GM23338 (cell line): ENCODE measurements around the gene FAM171A1. TPM values are rescaled to one million over a fixed set of nuclear protein-coding genes. Genes with fewer than 3 reads are reported as not detected.

Experiments used
- ATAC-seq: fragments of 200-7000 bp; cut with Tn5 transposase; 3 replicates; pipeline ENCODE4 v1.9.1; 2020
- DNase-seq: peaks from one replicate; pipeline ENCODE4 v3.0.0-alpha.2; 2015; ENCODE audit warnings: low spot score
- H2AFZ ChIP-seq: fragments of 200-600 bp; sonication (generic); 2 replicates; pipeline ENCODE4 v1.8.0; 2016; ENCODE audit warnings: antibody characterized with exemption, mild to moderate bottlenecking, moderate library complexity
- H3F3A ChIP-seq: fragments of 200-600 bp; sonication (generic); replicated peaks from 2 replicates; pipeline ENCODE4 v1.8.0; 2017; ENCODE audit warnings: antibody characterized with exemption, mixed run types, low read depth
- H3K27ac ChIP-seq: fragments of 200-600 bp; sonication (generic); 2 replicates; pipeline ENCODE4 v1.6.1; 2016; ENCODE audit warnings: low read depth
- H3K27me3 ChIP-seq: fragments of 200-600 bp; sonication (generic); 2 replicates; pipeline ENCODE4 v1.8.0; 2016; ENCODE audit warnings: mild to moderate bottlenecking, mixed run types, moderate library complexity; ENCODE audit not compliant: insufficient read depth
- H3K36me3 ChIP-seq: fragments of 200-600 bp; sonication (generic); 2 replicates; pipeline ENCODE4 v1.8.0; 2016; ENCODE audit warnings: mild to moderate bottlenecking; ENCODE audit not compliant: insufficient read depth
- H3K4me1 ChIP-seq: fragments of 200-600 bp; sonication (generic); 2 replicates; pipeline ENCODE4 v1.8.0; 2016; ENCODE audit warnings: mild to moderate bottlenecking, moderate library complexity; ENCODE audit not compliant: insufficient read depth
- H3K4me2 ChIP-seq: fragments of 200-600 bp; sonication (generic); 2 replicates; pipeline ENCODE4 v1.7.1; 2017; ENCODE audit warnings: mixed run types
- H3K4me3 ChIP-seq: fragments of 200-600 bp; sonication (generic); 2 replicates; pipeline ENCODE4 v1.6.1; 2016; ENCODE audit warnings: mixed run types
- H3K79me2 ChIP-seq: fragments of 200-600 bp; sonication (generic); replicated peaks from 2 replicates; pipeline ENCODE4 v1.8.0; 2017; ENCODE audit warnings: mild to moderate bottlenecking; ENCODE audit not compliant: insufficient read depth
- H3K9me2 ChIP-seq: fragments of 200-600 bp; sonication (generic); 2 replicates; pipeline ENCODE4 v1.8.0; 2017; ENCODE audit not compliant: insufficient read depth
- H4K20me1 ChIP-seq: fragments of 200-600 bp; sonication (generic); replicated peaks from 2 replicates; pipeline ENCODE4 v1.8.0; 2017; ENCODE audit warnings: mild to moderate bottlenecking; ENCODE audit not compliant: insufficient read depth
- H3K27ac Mint-ChIP-seq: 2 replicates; pipeline ENCODE4 v1.8.0; 2020; ENCODE audit warnings: inconsistent platforms, mild to moderate bottlenecking, moderate library complexity, mixed read lengths
- H3K27me3 Mint-ChIP-seq: 3 replicates; pipeline ENCODE4 v1.8.0; 2022; ENCODE audit warnings: low read depth, mild to moderate bottlenecking, moderate library complexity, mixed read lengths, inconsistent platforms; ENCODE audit not compliant: insufficient read depth, poor library complexity
- H3K36me3 Mint-ChIP-seq: 3 replicates; pipeline ENCODE4 v1.8.0; 2021; ENCODE audit warnings: low read depth, mild to moderate bottlenecking, inconsistent platforms, moderate library complexity, mixed read lengths
- H3K4me1 Mint-ChIP-seq: 3 replicates; pipeline ENCODE4 v1.8.0; 2020; ENCODE audit warnings: mild to moderate bottlenecking, inconsistent platforms, mixed read lengths
- H3K4me3 Mint-ChIP-seq: 3 replicates; pipeline ENCODE4 v1.8.0; 2021; ENCODE audit warnings: moderate library complexity, mild to moderate bottlenecking, inconsistent platforms, mixed read lengths
- H3K9me3 Mint-ChIP-seq: 3 replicates; pipeline ENCODE4 v1.8.0; 2020; ENCODE audit warnings: moderate library complexity, mild to moderate bottlenecking, inconsistent platforms, mixed read lengths
- CREB1 ChIP-seq: fragments of 250-450 bp; sonication (Bioruptor Pico); IDR thresholded peaks from 2 replicates; pipeline ENCODE4 v1.5.0; 2020; ENCODE audit warnings: low read depth, mild to moderate bottlenecking, moderate library complexity
- ETS1 ChIP-seq: IDR thresholded peaks from 2 replicates; pipeline ENCODE4 v1.6.1; 2016; ENCODE audit warnings: antibody characterized with exemption
- EZH2 ChIP-seq: fragments of 200-600 bp; sonication (generic); IDR thresholded peaks from one replicate; pipeline ENCODE4 v1.8.0; 2017; ENCODE audit warnings: antibody characterized with exemption, mild to moderate bottlenecking, low read depth; ENCODE audit not compliant: unreplicated experiment
- EZH2phosphoT487 ChIP-seq: fragments of 200-600 bp; sonication (generic); IDR thresholded peaks from one replicate; pipeline ENCODE4 v1.8.1; 2018; ENCODE audit warnings: antibody characterized with exemption; ENCODE audit not compliant: unreplicated experiment
- JUNB ChIP-seq: IDR thresholded peaks from one replicate; pipeline ENCODE4 v1.6.1; 2016; ENCODE audit warnings: antibody characterized with exemption; ENCODE audit not compliant: unreplicated experiment
- NANOG ChIP-seq: IDR thresholded peaks from 2 replicates; pipeline ENCODE4 v1.6.1; 2016; ENCODE audit warnings: antibody characterized with exemption, borderline replicate concordance
- POLR2AphosphoS5 ChIP-seq: IDR thresholded peaks from 2 replicates; pipeline ENCODE4 v1.6.1; 2016; ENCODE audit warnings: antibody characterized with exemption, low read depth
- REST ChIP-seq: IDR thresholded peaks from one replicate; pipeline ENCODE4 v1.6.1; 2018; ENCODE audit warnings: antibody characterized with exemption; ENCODE audit not compliant: unreplicated experiment
- STAT1 ChIP-seq: IDR thresholded peaks from one replicate; pipeline ENCODE4 v1.6.1; 2016; ENCODE audit warnings: antibody characterized with exemption; ENCODE audit not compliant: unreplicated experiment
- ZNF114 ChIP-seq: fragments of 250-450 bp; sonication (Bioruptor Pico); IDR thresholded peaks from 2 replicates; pipeline ENCODE4 v1.5.0; 2020; ENCODE audit warnings: mild to moderate bottlenecking, moderate library complexity
- ZNF331 ChIP-seq: fragments of 250-450 bp; sonication (Bioruptor Pico); IDR thresholded peaks from 2 replicates; pipeline ENCODE4 v1.5.0; 2020; ENCODE audit warnings: low read depth, mild to moderate bottlenecking, moderate library complexity
- polyA plus RNA-seq: library from polyadenylated mRNA; unstranded; fragments of >200 nt; fragmentation: Nextera tagmentation; extraction: Ambion mirVana; gene quantifications from 2 replicates; pipeline ENCODE4 v1.2.1, GENCODE V29; 2016
- total RNA-seq: library from RNA; depleted of rRNA; stranded (reverse); fragments of >200 nt; shearing (Covaris generic); gene quantifications from 2 replicates; pipeline ENCODE4 v1.2.3, GENCODE V29; 2014
- TF ChIP-seq, protein P1 (sequence below), 2 experiments: fragments of 200-600 bp in 1 of 2; sonication (generic) in 1 of 2; conservative IDR thresholded peaks; 2 replicates each; pipeline versions ENCODE4 v1.5.1 to v1.6.1; 2016 to 2017; ENCODE audit warnings: antibody characterized with exemption in 2 of 2, low read depth in 2 of 2, mild to moderate bottlenecking in 2 of 2, moderate library complexity in 1 of 2
- TF ChIP-seq, protein P2 (sequence below): fragments of 250-450 bp; sonication (Bioruptor Pico); IDR thresholded peaks from 2 replicates; pipeline ENCODE4 v1.5.0; 2020; ENCODE audit warnings: mild to moderate bottlenecking, moderate library complexity

FAM171A1 gene
- total and polyA plus RNA-seq, 2 experiments from 2014 or later, result 11.3 to 32.2 TPM

GRCh38 chr10:15169555-15170401, 201.3 kb downstream of the FAM171A1 start:
- Histone ChIP-seq H3K27me3 (no peaks in the 10 kb centered on the region), H3K9me2 (no peaks in the 10 kb centered on the region), H3K27ac (no peak overlapping the region), H3K4me3 (no peak overlapping the region; the same call in 1 of the 2 replicates), H3K36me3 (no peaks in the 10 kb centered on the region), H2AFZ (peak overlapping the region; percentile 98), H3K4me2 (peak overlapping the region; percentile 76), H4K20me1 (no peaks in the 10 kb centered on the region), H3F3A (no peaks in the 10 kb centered on the region), H3K4me1 (peaks cover 19% of the 10 kb centered on the region), H3K79me2 (peaks cover 26% of the 10 kb centered on the region)
- no peak overlapping the region; the same call in 2 of the 3 replicates for H3K4me3 Mint-ChIP-seq
- H3K27me3 Mint-ChIP-seq, result peaks cover 2% of the 10 kb centered on the region
- no peak for TF ChIP-seq NANOG
- no peak for TF ChIP-seq EZH2
- no peak for TF ChIP-seq CREB1 (CRISPR knock-in tag)
- no peak for TF ChIP-seq STAT1
- no peak for TF ChIP-seq ETS1
- TF ChIP-seq ZNF331 (CRISPR knock-in tag), result no peak
- no peak for TF ChIP-seq ZNF114 (CRISPR knock-in tag)
- TF ChIP-seq, protein P1, sequence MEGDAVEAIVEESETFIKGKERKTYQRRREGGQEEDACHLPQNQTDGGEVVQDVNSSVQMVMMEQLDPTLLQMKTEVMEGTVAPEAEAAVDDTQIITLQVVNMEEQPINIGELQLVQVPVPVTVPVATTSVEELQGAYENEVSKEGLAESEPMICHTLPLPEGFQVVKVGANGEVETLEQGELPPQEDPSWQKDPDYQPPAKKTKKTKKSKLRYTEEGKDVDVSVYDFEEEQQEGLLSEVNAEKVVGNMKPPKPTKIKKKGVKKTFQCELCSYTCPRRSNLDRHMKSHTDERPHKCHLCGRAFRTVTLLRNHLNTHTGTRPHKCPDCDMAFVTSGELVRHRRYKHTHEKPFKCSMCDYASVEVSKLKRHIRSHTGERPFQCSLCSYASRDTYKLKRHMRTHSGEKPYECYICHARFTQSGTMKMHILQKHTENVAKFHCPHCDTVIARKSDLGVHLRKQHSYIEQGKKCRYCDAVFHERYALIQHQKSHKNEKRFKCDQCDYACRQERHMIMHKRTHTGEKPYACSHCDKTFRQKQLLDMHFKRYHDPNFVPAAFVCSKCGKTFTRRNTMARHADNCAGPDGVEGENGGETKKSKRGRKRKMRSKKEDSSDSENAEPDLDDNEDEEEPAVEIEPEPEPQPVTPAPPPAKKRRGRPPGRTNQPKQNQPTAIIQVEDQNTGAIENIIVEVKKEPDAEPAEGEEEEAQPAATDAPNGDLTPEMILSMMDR (conservative IDR thresholded peaks at IDR 0.05; ENCODE audit: low read depth in 2 of 2), result no peak
- TF ChIP-seq REST, result no peak
- TF ChIP-seq, protein P2, sequence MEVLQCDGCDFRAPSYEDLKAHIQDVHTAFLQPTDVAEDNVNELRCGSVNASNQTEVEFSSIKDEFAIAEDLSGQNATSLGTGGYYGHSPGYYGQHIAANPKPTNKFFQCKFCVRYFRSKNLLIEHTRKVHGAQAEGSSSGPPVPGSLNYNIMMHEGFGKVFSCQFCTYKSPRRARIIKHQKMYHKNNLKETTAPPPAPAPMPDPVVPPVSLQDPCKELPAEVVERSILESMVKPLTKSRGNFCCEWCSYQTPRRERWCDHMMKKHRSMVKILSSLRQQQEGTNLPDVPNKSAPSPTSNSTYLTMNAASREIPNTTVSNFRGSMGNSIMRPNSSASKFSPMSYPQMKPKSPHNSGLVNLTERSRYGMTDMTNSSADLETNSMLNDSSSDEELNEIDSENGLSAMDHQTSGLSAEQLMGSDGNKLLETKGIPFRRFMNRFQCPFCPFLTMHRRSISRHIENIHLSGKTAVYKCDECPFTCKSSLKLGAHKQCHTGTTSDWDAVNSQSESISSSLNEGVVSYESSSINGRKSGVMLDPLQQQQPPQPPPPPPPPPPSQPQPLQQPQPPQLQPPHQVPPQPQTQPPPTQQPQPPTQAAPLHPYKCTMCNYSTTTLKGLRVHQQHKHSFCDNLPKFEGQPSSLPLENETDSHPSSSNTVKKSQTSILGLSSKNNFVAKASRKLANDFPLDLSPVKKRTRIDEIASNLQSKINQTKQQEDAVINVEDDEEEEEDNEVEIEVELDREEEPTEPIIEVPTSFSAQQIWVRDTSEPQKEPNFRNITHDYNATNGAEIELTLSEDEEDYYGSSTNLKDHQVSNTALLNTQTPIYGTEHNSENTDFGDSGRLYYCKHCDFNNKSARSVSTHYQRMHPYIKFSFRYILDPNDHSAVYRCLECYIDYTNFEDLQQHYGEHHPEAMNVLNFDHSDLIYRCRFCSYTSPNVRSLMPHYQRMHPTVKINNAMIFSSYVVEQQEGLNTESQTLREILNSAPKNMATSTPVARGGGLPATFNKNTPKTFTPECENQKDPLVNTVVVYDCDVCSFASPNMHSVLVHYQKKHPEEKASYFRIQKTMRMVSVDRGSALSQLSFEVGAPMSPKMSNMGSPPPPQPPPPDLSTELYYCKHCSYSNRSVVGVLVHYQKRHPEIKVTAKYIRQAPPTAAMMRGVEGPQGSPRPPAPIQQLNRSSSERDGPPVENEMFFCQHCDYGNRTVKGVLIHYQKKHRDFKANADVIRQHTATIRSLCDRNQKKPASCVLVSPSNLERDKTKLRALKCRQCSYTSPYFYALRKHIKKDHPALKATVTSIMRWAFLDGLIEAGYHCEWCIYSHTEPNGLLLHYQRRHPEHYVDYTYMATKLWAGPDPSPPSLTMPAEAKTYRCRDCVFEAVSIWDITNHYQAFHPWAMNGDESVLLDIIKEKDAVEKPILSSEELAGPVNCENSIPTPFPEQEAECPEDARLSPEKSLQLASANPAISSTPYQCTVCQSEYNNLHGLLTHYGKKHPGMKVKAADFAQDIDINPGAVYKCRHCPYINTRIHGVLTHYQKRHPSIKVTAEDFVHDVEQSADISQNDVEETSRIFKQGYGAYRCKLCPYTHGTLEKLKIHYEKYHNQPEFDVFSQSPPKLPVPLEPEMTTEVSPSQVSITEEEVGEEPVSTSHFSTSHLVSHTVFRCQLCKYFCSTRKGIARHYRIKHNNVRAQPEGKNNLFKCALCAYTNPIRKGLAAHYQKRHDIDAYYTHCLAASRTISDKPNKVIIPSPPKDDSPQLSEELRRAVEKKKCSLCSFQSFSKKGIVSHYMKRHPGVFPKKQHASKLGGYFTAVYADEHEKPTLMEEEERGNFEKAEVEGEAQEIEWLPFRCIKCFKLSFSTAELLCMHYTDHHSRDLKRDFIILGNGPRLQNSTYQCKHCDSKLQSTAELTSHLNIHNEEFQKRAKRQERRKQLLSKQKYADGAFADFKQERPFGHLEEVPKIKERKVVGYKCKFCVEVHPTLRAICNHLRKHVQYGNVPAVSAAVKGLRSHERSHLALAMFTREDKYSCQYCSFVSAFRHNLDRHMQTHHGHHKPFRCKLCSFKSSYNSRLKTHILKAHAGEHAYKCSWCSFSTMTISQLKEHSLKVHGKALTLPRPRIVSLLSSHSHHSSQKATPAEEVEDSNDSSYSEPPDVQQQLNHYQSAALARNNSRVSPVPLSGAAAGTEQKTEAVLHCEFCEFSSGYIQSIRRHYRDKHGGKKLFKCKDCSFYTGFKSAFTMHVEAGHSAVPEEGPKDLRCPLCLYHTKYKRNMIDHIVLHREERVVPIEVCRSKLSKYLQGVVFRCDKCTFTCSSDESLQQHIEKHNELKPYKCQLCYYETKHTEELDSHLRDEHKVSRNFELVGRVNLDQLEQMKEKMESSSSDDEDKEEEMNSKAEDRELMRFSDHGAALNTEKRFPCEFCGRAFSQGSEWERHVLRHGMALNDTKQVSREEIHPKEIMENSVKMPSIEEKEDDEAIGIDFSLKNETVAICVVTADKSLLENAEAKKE (CRISPR knock-in tag), result no peak
- no peak for TF ChIP-seq EZH2phosphoT487
- TF ChIP-seq JUNB, result no peak
- TF ChIP-seq POLR2AphosphoS5, result no peak
- DNase-seq (no peak), ATAC-seq (no peak)
- peaks cover 20% of the 10 kb centered on the region for H3K4me1 Mint-ChIP-seq
- no peaks in the 10 kb centered on the region for H3K9me3 Mint-ChIP-seq
- no peaks in the 10 kb centered on the region for H3K36me3 Mint-ChIP-seq
- no peak overlapping the region for H3K27ac Mint-ChIP-seq
